GM21367 (cell line): Measurements from ENCODE around the gene OR1D5.
"Not testable (repeated sequence)": the region's sequence is repeated elsewhere in the genome, so short reads cannot be mapped to it uniquely, and the experiment has no call there.

Experiments
- ATAC-seq: cut with Tn5 transposase; IDR thresholded peaks from one replicate; pipeline ENCODE4 v1.9.1; 2021; ENCODE audit not compliant: unreplicated experiment

OR1D5 gene, protein sequence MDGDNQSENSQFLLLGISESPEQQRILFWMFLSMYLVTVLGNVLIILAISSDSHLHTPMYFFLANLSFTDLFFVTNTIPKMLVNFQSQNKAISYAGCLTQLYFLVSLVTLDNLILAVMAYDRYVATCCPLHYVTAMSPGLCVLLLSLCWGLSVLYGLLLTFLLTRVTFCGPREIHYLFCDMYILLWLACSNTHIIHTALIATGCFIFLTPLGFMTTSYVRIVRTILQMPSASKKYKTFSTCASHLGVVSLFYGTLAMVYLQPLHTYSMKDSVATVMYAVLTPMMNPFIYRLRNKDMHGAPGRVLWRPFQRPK

DNA sequence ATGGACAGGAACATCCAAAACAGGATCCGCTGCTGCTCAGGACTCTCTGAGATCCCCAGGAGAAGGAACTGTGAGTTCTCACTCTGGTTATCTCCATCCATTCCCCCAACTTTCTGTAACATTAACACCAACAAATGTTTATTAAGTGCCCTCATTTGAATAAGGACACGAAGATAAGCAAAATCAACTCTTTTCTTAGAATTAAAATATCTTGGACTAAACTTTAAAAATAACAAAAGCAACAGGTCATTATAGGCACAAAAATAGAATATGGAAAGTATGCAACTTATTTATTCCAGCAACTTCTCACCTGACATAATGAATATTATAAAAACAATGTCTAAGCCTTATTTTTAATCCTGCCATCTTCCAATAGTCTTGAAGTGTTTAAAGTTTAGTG is at the start of gene OR1D5:
TSS of gene OR1D5 (minus strand) at position 101 of the 400 bp plus-strand sequence. CDS start at position 101, 0 bp downstream.
- ATAC-seq, result not testable (repeated sequence)

DNA sequence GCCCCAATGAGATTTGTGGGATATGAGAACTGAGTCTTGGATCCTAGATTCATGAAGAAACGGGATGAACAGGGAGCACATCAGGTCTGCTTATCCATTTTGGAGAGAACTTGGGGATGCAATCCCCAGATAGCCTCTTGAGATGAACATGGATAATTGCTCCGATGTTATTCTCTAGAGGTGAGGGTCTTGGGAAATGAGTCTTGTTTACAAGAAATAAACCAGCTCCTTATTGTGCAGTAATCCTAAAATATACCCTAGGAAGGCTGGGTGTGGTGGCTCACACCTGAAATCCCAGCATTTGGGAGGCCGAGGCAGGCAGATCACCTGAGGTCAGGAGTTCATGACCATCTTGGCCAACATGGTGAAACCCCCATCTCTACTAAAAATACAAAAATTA is 40.9 kb upstream of the OR1D5 start, which contains the start of gene OR1D2:
TSS of gene OR1D2 (minus strand) at position 101 of the 400 bp plus-strand sequence. CDS start 11,426 bp downstream, outside the sequence.
- ATAC-seq, result no peak

DNA sequence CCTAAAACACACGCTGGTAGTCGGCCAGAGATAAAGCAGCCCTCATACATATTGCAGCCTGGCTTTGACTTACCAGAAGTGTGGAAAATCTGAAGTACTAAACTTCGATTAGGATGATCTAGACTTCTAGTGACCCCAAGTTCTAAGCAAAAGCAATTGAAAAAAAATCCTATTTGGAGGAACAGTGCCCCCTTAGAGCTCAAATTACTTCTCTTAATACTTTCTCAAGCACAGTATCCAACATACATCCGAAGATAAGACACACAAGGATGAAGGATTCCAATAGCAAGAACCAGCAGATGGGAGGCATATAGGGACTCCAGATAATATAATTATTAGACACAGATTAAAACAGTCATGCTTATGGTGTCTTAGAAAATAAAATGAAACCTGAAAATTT is 10.4 kb upstream of the OR1D5 start:
- ATAC-seq, result not testable (repeated sequence)

DNA sequence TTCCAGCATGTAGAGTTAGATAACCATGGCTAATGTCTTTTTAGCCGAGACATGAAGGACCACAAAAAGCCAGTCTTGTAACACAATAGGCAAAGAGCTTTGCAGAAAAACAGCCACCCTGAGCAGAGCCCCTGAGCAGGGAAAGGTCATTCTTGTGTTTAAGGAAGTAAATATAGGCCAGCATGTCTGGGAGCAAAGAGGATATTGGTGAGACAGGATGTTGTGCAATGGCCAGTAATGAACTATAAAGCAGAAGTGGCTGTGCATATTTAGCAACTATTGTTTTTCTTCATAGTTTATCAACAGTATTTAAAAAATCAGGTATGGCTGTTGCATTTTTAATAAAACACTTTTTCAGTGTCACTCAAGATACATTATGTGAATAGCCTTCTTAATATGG is 1.8 kb upstream of the OR1D5 start:
- not testable (repeated sequence) for ATAC-seq

DNA sequence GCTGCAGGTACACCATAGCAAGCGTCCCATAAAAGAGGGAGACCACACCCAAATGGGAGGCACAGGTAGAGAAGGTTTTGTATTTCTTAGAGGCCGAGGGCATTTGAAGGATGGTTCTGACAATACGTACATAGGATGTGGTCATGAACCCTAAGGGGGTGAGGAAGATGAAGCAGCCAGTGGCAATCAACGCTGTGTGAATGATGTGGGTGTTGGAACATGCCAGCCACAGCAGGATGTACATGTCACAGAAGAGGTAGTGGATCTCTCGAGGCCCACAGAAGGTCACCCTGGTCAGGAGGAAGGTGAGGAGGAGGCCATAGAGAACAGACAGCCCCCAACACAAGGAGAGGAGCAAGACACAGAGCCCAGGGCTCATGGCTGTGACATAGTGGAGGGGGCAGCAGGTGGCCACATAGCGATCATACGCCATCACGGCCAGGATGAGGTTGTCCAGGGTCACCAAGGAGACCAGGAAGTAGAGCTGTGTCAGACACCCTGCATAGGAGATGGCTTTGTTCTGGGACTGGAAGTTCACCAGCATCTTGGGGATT is 506 bp downstream of the OR1D5 start:
- ATAC-seq, result not testable (repeated sequence)

DNA sequence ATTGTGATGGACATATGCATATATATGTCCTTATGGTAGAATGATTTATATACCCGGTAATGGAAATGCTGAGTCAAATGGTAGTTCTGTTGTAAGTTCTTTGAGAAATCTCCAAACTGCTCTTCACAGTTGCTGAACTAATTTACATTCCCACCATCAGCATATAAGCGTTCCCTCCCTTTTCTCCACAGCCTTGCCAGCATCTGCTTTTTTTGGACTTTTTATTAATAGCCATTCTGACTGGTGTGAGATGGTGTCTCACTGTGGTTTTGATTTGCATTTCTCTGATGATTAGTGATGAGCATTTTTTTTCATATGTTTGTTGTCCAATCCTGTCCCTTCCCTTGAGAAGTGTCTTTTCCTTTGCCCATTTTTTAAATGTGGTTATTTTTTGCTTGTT is 8.5 kb downstream of the OR1D5 start:
- ATAC-seq, result not testable (repeated sequence)

DNA sequence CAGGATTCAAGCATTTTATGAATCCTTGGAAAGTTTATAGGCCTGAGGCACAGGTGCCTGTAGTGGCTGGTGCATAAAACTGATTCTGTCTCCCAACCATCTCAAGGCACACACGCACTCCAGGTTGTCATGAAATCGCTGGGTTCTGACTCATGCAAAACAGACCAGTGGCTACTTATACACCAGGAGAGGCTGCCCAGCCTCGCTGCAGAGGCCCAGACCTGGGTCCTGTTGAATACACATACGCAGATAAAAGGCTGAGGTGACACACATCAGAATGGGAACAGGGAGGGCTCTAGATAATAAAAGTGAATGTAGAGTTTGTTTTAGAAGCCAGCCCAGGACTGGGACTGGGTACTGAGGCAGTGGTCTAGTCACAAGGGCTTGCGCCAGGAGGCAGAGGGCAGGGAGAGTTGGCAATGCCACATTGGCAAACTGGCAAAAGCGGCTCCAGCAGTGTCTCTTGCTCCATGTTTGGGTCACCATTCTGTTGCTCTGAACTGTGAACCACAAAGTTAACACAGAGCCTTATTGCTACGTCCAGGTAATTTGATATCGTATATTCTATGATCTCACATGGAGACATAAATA is 13.6 kb downstream of the OR1D5 start:
- no peak for ATAC-seq

DNA sequence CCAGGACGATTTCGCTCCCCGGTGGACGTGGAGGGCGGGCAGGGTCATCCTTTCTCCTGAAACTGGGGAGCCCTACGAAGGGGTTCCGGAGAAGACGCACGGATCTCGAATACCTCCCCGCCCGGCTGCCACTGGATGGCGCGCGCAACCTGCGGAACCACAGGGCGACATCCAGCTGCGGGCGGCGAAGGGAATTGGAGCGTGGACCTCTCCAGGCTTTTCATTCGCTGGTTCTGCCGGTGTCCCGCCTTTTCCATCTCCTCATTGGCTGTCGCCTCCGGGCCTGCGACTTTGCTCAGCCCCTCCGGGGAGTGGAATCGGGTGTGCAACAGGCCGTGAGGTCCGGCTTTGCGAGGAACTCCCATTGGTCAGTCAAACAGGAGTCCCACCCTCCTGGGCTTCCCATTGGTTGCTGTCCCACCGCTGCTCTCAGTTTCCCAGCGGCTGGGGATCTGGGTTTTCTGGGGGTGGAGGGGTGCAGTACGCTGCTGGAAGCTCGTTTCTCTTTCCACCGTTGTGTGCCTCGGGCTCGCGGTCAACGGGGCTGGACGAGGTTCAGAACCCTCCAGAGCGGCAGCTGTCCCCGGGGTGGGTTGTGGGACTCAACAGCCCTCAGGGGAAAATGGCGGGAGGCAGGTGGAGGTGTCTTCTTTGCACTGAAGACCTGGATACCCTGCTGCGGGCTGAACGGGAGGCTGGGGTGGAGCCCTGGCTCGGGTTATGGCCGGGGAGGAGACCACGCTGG is 14.5 kb downstream of the OR1D5 start:
- peak; percentile 91 for ATAC-seq

DNA sequence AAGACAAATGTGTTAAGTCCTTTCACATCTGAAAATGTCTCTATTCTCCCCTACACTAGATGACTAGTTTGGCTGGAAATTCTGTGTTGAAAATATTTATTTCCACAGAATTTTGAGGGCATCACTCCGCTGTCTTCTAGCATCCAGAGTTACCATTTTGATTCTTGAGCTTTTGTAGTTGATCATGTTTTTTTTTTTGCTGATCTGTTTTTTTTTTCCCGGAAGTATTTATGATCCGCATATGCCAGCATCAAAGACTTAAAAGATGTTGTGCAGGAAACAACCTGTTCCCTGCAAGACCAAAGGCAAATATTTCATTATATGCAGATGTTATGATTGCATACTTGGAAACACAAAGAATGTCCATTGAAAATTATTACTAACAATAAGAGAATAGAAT is 16.7 kb downstream of the OR1D5 start:
- ATAC-seq, result no peak

DNA sequence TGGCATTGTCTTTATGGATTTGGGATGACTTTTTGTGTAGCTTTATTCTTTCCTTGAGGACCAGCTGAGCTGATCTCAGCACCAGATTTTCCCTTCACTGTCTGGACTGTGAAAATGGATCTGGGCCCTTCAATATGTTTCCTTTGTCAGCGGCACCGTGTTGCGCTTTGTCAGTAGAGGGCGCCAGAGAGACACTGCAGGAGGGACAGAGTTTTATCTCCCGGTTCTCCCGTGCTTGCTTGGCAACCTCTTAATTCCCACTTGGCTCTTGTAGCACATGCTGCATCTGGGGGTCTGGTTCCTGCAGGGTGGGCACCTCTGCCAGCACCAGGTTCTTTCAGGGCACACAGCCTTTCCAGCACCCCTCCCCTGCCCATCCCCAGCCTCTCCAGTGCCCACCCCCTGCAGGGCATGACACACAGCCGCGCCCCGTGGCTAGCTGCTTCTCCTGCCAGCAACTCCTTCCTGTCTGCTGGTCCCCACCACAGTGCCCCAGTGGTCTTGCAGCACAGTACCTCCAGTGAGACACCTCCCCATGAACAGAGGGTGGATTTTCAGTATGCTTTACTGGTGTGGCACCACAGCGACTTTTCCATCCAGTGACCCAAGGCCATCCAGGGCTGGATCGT is 19.6 kb downstream of the OR1D5 start:
- no peak for ATAC-seq

DNA sequence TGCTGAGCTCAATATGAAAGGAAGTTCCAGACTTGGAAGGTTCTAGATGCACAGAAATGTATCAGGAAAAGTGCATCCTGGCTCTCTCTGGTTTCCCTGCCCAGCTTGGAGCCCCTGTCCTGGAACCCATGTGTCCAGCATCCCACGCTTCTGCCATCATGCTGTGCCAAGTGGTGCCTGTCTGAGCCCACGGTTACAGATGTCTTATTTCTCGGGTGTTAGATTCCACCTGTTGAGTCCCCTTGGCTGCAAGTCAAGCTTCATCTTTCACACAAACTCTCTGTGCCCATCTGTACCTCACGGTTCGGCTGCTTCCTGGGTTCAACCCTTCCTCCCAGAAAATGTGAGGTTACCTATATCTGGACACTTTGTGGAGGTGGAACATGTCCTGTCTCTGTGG is 22.5 kb downstream of the OR1D5 start:
- ATAC-seq, result no peak

DNA sequence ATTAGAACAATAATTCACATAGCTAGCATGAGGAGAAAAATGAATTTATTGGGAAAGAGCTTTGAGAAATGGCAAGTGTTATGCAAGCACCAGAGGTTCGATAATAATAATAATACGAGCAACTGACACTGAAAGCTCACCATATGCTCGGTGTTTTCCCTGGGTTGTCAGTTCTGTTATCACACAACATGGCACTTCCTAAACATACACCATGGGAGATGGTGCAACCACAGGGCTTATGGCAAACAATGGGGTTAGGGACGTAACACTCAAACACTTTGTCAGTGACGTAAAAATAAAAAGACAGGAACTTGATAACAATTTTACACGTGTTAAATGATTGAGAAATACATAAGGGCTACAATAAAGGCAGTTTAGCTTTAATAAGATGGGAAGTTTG is 23.7 kb downstream of the OR1D5 start:
- no peak for ATAC-seq

DNA sequence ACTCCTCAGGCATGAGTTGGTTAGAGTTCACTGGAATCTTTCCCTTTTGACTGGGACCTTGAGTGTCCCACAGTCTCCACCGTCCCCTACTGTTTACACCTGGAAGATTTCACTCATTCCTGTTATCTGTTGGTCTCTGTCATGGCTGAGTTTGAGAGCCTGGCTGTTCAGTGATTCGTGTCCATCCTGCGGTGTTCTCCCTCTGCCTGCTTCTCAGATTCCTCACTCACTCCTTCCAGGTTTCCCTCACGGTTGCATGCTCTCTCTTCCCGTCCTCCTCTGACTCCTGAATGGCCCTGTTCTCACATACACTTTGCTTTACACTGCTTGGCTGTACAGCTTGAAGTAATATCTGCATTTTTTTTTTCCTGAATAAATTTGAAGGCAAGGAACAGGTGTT is 24.5 kb downstream of the OR1D5 start:
- ATAC-seq, result no peak

DNA sequence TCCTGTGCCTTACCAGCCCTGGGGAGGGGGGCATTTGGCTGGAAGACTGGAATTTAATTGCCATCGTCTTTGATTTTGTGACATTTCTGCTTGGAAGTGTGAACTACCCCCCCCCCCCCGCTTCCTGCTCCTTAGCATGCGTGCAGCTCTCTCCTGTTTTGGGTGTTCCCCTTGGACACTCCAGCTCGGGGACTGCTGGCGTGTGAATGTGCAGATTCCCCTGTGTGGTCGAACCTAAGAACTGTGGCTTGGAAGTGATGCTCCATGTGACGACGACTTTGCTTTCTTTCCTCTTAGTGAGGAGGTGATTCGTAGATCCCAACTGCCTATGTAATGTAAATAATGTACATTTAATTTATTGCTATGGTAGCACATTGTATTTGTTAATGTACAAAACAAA is 26.1 kb downstream of the OR1D5 start:
- no peak for ATAC-seq

DNA sequence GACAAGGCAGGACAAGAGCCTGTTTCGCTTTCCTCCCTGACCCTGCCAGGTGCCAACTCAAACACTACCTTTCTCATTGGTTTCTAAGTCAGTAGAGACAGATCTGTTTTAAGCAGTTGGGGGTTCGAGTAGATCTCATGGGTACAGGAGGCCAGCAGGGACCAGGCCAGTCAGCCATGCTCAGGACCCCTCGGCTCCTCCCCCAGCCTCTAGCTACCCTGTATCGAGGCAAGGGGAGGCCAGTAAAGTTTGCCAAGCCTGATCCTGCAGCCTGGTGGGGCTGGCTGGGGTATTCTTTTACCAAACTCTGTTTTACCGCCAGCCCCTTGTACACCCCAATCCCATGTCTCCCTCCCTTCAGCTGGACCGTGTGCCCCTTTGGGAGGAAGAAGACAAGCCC is 26.6 kb downstream of the OR1D5 start:
- no peak for ATAC-seq

DNA sequence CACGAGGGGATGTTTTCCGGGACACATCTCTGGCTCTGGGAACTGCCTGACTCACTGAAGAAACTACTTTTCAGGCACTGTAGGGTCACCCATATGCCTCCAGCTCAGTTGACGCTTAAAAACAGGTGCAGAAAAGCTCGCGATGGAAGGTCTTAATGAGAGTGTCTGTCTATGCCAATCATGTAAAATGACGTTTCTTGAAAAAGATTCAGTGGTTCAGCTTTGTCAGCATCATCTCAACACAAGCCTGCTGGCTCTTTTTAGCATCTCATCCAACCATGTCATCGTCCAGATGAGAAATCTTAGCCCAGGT is 27.5 kb downstream of the OR1D5 start:
- ATAC-seq, result no peak

DNA sequence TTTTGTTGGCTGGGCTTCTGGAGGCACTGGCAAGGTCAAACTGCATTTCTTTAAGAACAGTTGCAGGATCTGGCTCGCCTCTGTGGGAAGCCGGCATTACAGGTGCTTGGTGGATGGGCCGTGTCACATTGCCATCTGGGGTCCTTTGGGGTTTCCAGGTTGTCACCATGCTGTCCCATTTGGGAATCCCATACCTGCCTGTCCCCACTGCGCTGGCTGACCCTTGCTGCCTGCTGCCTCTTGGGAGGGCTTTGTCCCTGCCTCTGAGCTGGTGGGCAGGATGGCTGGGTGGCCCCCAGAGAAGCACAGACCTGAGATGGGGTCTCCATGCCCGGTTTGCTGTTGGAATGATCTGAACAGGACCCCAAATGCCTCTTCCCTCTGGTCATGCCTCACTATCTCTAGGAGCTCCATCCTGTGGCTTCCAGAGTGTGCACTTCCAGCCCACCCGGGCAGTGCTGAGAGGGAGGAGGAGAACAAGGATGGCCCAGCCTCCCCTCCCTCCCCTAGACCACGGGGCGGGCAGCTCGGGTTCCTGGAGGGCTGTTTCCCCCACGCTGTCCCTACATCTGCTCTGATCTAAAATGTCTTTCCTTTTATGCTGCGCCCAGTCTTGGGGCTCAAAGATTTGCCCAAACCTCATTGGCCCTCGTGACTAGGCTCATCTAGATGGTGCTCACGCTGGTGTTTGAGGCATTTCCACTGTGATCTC is 28.0 kb downstream of the OR1D5 start:
- ATAC-seq, result no peak

DNA sequence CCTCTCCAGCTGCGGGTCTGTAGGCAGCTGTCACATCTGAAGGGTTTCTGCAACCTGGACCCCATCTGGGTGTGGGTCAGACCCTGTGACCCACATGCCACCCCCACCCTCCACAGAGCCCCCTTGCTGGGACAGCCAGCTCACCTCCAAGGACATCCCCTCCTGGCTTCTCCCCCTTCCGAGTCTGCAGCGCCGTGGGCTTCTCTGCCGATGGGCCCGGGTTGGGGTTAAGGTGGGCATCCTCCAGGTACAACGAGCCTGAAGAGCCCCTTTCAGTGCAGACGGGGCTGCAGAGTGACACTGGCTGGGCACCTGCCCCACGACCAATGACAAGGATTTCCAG is 28.9 kb downstream of the OR1D5 start:
- ATAC-seq, result no peak

DNA sequence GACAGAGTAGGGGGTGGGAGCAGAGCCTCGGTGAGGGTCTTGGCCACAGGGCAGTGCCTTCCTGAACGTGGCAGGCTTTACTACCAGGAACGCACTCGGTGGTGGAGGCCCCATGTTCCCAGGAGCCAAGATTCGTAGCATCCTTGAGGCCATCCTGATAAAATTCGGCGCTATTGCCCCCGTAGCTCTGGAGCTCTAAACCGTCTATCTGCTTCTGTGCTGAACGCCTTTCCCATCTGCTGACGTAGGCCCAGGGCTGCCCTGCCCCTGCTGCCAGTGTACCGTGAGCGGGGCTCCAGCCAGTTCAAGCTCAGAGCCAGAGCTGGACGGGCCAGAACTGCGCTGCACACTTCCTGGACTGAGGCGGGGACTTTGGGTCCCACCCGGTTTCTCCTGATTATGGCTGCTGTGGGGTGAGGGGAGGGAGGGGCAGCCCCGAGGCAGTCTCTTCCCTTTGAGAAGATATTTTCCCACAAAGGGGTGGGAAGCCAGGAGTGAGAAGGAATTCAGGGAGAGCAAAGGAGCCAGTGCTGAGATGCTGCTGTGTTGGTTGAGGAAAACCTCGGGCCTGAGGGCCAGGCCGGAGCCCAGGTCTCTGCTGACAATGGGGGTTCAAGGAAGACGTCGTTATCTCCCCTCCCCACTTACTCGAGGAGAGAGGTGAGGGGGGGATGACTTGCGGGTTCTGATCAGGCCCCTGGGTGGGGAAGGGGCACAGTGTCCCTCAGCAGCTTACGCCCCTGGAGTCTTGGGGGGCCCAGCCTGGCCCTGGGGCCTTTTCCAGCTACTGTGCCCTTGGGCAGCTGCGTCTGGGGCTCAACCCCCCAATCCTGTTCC is 29.4 kb downstream of the OR1D5 start:
- ATAC-seq, result no peak

DNA sequence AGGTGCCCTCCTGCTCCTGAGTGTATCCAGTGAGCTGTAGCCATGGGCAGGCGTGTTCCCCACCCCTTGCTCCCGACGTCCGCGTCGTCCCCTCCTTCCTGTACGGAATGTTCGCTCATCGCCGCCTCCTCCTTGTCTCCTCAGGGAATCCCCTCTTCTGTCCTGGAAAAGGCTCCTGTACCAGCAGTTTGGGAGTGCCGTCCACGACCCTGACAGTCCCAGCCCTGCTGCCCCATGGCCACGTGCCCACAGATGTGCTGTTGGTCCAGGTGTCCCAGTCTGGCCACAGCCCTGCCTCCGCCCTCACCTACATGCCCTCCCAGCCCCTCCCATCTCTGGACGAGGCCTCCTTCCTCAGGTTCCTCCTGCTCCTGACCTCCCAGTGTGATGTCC is 30.2 kb downstream of the OR1D5 start:
- no peak for ATAC-seq
